ENCODE results near the gene TNS1. TPM values are rescaled to one million over a fixed set of nuclear protein-coding genes. Genes with fewer than 3 reads are reported as not detected.

TNS1 gene
- total and polyA plus RNA-seq, 8 donors = 38.5 to 166 (median 102) TPM

DNA sequence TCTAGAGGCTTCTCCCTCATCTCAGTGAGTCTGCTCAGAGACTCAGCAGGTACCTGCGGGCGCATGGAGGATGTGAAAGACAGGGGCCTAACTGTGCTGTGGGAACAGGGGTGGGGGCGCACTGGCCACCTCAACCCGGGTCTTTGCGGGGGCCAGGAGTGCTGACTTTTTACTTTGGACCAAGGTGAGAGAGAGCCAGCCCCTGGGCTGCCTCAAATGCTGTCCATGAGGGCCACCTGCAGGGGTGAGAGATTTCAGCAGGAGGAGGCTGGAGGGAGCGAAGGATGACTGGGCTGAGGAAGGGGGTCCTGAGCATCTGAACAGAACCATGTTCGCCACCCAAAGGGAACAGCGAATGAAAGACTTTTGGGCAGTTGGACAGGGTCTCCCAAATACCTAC lies 129.4 kb downstream of the TNS1 start:
- H3K36me3 ChIP-seq = peaks cover 0 to 90% (median 34%) of the 10 kb centered on the region in 3 donors
- no peak overlapping the region for H3K4me3 ChIP-seq
- no peak for FAIRE-seq
- intact Hi-C loops (cut with DNase I) = no loop called here
- WGBS, 2 donors = 89 to 91% methylated on average over 8 of the region's 8 CpGs
- DNase-seq = no peak
- no peak overlapping the region for H3K27ac ChIP-seq
- ATAC-seq = no peak
- H3K4me1 ChIP-seq = no peaks in the 10 kb centered on the region
- TF ChIP-seq, protein P1, sequence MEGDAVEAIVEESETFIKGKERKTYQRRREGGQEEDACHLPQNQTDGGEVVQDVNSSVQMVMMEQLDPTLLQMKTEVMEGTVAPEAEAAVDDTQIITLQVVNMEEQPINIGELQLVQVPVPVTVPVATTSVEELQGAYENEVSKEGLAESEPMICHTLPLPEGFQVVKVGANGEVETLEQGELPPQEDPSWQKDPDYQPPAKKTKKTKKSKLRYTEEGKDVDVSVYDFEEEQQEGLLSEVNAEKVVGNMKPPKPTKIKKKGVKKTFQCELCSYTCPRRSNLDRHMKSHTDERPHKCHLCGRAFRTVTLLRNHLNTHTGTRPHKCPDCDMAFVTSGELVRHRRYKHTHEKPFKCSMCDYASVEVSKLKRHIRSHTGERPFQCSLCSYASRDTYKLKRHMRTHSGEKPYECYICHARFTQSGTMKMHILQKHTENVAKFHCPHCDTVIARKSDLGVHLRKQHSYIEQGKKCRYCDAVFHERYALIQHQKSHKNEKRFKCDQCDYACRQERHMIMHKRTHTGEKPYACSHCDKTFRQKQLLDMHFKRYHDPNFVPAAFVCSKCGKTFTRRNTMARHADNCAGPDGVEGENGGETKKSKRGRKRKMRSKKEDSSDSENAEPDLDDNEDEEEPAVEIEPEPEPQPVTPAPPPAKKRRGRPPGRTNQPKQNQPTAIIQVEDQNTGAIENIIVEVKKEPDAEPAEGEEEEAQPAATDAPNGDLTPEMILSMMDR (IDR thresholded peaks at IDR 0.05) = no peak
- no peaks in the 10 kb centered on the region for H3K27me3 ChIP-seq
- no peaks in the 10 kb centered on the region for H3K9me3 ChIP-seq

DNA sequence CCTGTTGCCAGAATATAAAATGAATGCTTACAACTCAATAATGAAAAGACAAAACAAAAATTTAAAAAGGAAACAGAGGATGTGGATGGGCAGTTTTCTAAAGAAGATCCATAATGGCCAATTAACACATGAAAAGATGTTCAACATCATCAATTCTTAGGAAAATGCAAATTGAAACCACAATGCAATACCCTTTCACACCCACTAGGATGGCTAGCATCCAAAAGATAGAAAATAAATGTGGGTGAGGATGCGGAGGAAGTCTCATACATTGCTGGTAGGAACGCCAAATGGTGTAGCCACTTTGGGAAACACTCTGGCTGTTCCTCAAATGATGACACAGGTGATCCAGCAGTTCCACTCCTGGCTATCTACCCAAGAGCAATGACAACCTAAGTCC lies 130.5 kb downstream of the TNS1 start:
- no peak overlapping the region for H3K27ac ChIP-seq
- intact Hi-C loops (cut with DNase I) = no loop called here
- no peak for FAIRE-seq
- H3K4me3 ChIP-seq = no peak overlapping the region
- WGBS, 2 donors = 78 to 82% methylated on average over 2 of the region's 2 CpGs
- peaks cover 0 to 90% (median 43%) of the 10 kb centered on the region in 3 donors for H3K36me3 ChIP-seq
- TF ChIP-seq, protein P1 (IDR thresholded peaks at IDR 0.05) = no peak
- no peaks in the 10 kb centered on the region for H3K4me1 ChIP-seq
- H3K27me3 ChIP-seq = no peaks in the 10 kb centered on the region
- DNase-seq = no peak
- no peaks in the 10 kb centered on the region for H3K9me3 ChIP-seq
- ATAC-seq = no peak

DNA sequence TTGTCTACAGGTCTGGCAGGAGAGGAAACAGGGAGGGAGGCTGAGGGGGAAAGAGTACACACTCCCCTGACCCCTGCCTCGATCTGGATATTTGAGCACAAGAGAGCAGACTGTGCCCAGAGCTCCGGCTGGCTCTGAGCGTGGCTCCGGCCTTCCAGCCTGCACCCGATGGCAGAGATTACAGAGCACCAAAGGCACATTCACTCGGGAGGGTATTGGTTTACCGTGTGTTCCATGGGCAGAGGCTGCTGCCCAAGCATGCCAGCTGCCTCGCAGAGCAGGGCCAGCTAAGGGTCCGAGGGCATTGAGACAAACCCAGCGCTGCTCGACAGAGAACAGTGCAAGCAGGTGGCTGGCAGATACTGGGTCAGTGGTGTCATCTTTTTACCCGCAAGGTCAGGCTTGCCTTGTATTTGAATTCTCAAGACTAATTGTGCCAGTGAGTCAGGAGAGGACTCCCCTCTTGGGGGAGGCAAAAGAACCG lies 132.2 kb downstream of the TNS1 start:
- TF ChIP-seq, protein P1 (IDR thresholded peaks at IDR 0.05) = no peak
- H3K27ac ChIP-seq = no peak overlapping the region
- no peaks in the 10 kb centered on the region for H3K4me1 ChIP-seq
- peaks cover 0 to 90% (median 51%) of the 10 kb centered on the region in 3 donors for H3K36me3 ChIP-seq
- 84 to 88% methylated on average over 13 of the region's 13 CpGs for WGBS, 2 donors
- intact Hi-C loops (cut with DNase I) = no loop called here
- H3K4me3 ChIP-seq = no peak overlapping the region
- no peaks in the 10 kb centered on the region for H3K27me3 ChIP-seq
- no peak for FAIRE-seq
- DNase-seq = no peak
- ATAC-seq = no peak
- H3K9me3 ChIP-seq = no peaks in the 10 kb centered on the region

DNA sequence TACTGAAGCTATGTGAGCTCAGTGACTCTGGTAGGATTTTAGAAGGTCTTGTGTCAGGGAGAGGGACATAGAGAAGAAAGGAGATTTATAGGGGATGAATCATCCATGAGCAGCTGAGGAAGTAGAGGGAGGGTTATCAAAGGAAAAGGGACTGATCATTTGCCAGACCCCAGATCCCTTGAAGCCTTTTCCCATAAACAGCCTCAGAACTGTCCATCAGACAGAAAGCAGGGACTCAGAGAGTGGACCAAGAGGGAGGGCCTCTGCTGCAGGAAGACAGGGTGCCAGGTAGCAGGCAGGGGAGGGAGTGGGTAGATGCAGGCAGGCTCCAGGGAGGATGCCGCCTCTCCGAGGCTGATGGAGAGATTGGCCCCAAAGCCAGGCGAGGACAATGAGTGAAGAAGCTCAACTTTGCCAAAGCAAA lies 133.9 kb downstream of the TNS1 start:
- Histone ChIP-seq H3K9me3 (no peaks in the 10 kb centered on the region), H3K27me3 (no peaks in the 10 kb centered on the region), H3K27ac (no peak overlapping the region), H3K4me3 (no peak overlapping the region), H3K36me3 (peaks cover 0 to 94% (median 53%) of the 10 kb centered on the region in 3 donors), H3K4me1 (no peaks in the 10 kb centered on the region)
- peak in 2 of 4 donors; percentile 4 to 31 for ATAC-seq
- FAIRE-seq = no peak
- TF ChIP-seq, protein P1 (IDR thresholded peaks at IDR 0.05) = no peak
- intact Hi-C loops (cut with DNase I) = no loop called here
- WGBS, 2 donors = 80 to 94% methylated on average over 3 of the region's 3 CpGs
- no peak for DNase-seq

DNA sequence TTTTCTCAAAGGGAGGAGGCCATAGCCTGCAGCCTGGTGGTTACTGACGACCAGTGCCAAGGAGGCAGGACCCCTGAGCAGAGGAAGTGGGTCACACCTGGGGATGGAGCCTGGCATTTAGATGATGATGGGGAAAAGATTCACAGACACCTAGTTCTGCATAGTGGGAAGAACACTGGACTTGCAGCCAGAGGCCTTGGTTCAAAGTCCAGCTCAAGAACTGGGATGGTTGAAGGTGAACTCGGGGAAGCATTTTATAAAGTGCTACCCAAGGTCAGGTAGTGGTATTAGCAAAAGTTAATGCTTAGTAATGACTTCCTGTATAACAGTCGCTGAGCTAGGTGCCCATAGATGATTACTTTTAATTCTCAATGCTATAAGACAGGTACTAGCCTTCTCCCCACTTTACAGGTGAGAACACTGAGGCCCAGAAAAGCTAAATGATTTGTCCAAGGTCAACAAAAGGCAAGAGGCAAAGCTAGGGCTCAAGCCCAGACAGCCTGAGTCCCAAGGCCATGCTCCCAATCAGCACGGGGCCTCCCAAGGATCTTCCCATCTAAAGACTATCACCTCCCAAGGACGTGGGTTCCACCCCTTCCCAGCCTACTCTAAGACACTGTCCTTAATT lies 134.4 kb downstream of the TNS1 start:
- no peaks in the 10 kb centered on the region for H3K4me1 ChIP-seq
- H3K27ac ChIP-seq = no peak overlapping the region
- intact Hi-C loops (cut with DNase I) = no loop called here
- H3K36me3 ChIP-seq = peaks cover 0 to 97% (median 53%) of the 10 kb centered on the region in 3 donors
- ATAC-seq (no peak), DNase-seq (no peak), FAIRE-seq (no peak)
- no peaks in the 10 kb centered on the region for H3K9me3 ChIP-seq
- 65% methylated on average over 5 of the region's 5 CpGs for WGBS, 2 donors
- H3K27me3 ChIP-seq = no peaks in the 10 kb centered on the region
- H3K4me3 ChIP-seq = no peak overlapping the region
- TF ChIP-seq, protein P1 (IDR thresholded peaks at IDR 0.05) = no peak

Data from pancreas (tissue), 10 donors.